HG03135 (cell line): ENCODE data around the gene RAD51D.
"Not testable (repeated sequence)": the region's sequence is repeated elsewhere in the genome, so short reads cannot be mapped to it uniquely, and the experiment has no call there.

Experiments used
- ATAC-seq: cut with Tn5 transposase; IDR thresholded peaks from one replicate; pipeline ENCODE4 v1.9.1; 2021; ENCODE audit warnings: mild to moderate bottlenecking, moderate library complexity; ENCODE audit not compliant: unreplicated experiment

The RAD51D gene

GRCh38 chr17:35073183-35073790 is 46.4 kb downstream of the RAD51D start:
- no peak for ATAC-seq

DNA sequence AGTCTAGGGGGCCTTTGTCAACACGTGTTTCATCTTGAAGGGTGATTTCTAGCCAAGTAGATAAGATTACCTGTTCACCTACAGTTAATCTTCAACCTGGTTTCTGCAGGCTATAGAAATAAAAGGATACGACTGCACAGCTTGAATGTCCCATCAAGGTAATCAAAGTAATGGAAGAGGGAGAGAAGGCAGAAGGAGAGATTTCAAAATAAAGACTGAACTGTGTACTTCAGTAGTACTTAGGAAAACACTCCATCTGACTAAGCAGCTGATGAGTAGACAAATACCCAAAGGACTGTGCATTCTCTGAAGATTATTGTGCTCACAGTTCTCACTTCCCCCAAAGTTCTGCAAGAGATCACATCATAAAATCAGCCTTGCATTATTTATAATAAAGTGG is 50.3 kb downstream of the RAD51D start:
- no peak for ATAC-seq

- no peak for ATAC-seq
Measured at GRCh38 chr17:35068249-35068648, 51.4 kb downstream of the RAD51D start.

- ATAC-seq = no peak
Measured at GRCh38 chr17:35065880-35066279, 53.8 kb downstream of the RAD51D start.

- ATAC-seq = no peak
Measured at GRCh38 chr17:35064516-35065215, 55.0 kb downstream of the RAD51D start.

- ATAC-seq = peak; percentile 88
Measured at GRCh38 chr17:35063514-35064223, 56.0 kb downstream of the RAD51D start, which contains the start of gene RFFL. RFFL (minus strand) TSS chr17:35063707; CDS start chr17:35026553, 37,154 bp downstream.

GRCh38 chr17:35062308-35062707 is 57.4 kb downstream of the RAD51D start:
- no peak for ATAC-seq

GRCh38 chr17:35057332-35057915 is 62.2 kb downstream of the RAD51D start:
- no peak for ATAC-seq

GRCh38 chr17:35056013-35056412 is 63.6 kb downstream of the RAD51D start:
- ATAC-seq = no peak

DNA sequence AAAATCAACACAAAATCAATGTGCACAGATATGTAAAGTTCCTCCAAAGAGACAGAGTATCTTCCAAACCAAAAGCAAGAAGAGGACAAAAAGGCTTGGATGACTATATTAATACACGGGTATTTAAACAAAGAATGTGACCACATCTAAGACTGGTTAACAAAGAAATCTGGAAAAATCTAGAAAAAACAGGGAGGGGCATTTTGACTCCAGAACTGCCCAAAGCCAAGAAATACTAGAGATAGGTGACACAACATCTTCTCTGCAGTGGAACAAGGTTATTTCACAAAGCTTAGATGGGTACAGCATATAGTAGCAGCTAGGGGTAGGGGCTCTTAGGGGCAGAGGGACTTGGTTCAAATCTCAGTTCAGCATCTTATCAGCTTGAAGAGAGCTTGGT is 66.5 kb downstream of the RAD51D start:
- no peak for ATAC-seq

DNA sequence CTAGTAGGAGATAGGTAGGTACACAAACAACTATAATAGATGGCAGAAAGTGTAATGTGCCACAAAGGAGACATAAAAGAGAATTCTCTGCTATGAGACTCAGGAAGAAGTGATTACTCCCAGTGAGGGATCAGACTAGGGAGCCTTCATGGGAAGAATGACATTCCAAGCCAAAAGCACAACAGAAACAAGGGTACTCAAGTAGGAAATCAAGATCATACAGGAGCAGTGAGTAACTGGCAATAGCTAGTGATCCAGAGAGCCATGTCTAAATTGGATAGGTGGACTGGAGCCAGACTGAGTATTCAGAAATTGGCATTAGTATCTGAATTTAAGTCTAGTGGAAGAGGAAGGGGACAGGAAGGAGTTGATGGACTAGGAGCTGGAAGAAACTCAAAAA is 66.9 kb downstream of the RAD51D start:
- ATAC-seq = no peak

DNA sequence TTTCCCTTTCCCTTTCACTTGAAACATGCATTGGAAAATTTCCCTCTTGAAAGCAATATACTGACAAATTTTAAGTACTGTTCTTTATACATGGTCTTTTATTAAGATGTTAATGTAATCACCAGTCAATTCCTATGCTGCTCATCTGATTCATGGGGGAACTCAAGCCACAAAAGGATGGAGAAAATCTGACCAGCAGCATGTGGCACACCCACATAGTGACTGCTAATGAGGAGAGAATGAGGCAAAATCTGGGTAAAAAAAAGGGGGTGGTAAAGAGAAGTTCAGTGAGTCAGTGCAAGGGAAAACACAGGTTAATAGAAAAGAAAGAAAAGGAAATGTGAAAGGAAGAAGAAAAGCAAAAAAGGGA is 67.4 kb downstream of the RAD51D start:
- ATAC-seq = no peak

GRCh38 chr17:35051579-35052240 is 68.0 kb downstream of the RAD51D start:
- no peak for ATAC-seq

DNA sequence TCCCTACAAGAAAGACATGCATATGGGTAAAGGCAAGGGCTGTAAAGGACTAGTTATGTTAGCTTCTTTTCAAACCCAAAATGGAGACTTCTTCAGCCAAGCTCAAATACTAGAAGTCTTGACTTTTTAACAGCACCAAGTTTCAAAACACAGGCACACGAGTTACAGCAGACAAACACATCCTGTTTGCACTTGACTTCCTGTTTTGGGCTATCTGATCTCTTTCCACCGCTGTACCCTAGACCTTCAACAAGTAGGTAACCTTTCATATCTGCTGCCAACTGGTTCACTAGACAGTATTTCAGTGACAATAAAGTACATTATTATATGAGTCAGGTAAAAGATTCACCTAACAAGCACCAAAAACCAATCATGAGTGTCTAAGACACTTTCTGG is 68.5 kb downstream of the RAD51D start:
- ATAC-seq = peak; percentile 62

GRCh38 chr17:35050170-35050569 is 69.5 kb downstream of the RAD51D start:
- ATAC-seq = no peak

GRCh38 chr17:35048685-35049379 is 70.8 kb downstream of the RAD51D start:
- no peak for ATAC-seq

GRCh38 chr17:35046740-35047283 is 72.8 kb downstream of the RAD51D start:
- peak; percentile 52 for ATAC-seq

DNA sequence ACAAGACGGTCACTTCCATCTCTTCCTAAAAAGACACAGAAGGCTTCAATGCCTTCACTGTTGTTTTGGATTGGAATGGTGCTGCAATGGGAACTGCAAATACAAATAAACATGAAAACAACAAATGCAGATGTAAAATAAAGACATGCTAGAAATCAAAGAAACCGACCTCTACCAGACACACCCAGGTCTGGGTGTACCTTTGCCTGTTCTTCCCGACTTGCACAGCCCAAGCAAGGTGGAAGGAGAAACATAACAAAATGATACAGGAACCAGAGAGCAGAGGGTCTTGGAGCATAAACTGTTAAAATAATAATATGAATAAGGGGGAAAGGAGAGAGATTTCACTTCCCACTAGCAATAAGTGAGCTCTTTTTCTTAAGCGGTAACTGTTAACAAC is 73.4 kb downstream of the RAD51D start:
- ATAC-seq = no peak

DNA sequence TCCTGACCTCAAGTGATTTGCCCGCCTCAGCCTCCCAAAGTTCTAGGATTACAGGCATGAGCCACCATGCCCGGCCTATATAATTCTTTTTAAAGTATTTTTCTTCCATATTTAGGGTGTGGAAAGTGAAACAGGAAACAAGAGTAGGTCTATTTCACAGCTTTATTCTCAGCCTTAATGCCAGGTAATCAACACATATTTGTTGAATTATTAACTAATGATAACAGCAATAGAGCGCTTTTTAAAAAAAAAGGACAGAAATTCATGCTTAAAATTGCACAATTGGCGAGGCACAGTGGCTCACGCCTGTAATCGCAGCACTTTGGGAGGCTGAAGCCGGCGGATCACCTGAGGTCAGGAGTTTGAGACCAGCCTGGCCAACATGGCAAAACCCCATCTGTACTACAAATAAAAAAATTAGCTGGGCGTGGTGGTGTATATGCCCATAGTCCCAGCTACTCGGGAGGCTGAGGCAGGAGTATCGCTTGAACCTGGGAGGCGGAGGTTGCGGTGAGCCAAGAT is 74.1 kb downstream of the RAD51D start:
- not testable (repeated sequence) for ATAC-seq

DNA sequence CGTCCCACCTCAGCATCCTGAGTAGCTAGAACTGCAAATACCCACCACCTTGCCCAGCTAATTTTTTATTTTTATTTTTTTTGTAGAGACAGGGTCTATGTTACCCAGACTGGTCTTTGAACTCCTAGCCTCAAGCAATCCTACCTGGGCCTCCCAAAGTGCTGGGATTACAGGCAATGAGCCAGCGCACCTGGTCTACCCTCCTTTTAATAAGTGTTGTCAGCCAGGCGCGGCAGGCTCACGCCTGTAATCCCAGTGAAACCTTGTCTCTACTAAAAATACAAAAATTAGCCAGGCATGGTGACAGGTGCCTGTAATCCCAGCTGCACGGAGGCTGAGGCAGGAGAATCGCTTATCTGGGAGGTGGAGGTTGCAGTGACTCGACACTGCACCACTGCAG is 75.5 kb downstream of the RAD51D start:
- ATAC-seq = no peak
